Hepatocyte (in vitro differentiated cells): Measurements from ENCODE around the gene FXYD5.

Experiments
- EZH2 ChIP-seq: fragments of 200-600 bp; sonication (generic); IDR thresholded peaks from 2 replicates; pipeline ENCODE4 v1.6.1; 2016; ENCODE audit warnings: antibody characterized with exemption, mild to moderate bottlenecking, borderline replicate concordance
- EZH2phosphoT487 ChIP-seq: fragments of 200-600 bp; sonication (generic); IDR thresholded peaks from one replicate; pipeline ENCODE4 v1.6.1; 2018; ENCODE audit warnings: antibody characterized with exemption, mild to moderate bottlenecking, low read depth, moderate library complexity; ENCODE audit not compliant: unreplicated experiment, severe bottlenecking
- TF ChIP-seq, protein P1 (sequence below): fragments of 200-600 bp; sonication (generic); IDR thresholded peaks from 2 replicates; pipeline ENCODE4 v1.5.1; 2016; ENCODE audit warnings: antibody characterized with exemption, mild to moderate bottlenecking; ENCODE audit not compliant: poor library complexity

DNA sequence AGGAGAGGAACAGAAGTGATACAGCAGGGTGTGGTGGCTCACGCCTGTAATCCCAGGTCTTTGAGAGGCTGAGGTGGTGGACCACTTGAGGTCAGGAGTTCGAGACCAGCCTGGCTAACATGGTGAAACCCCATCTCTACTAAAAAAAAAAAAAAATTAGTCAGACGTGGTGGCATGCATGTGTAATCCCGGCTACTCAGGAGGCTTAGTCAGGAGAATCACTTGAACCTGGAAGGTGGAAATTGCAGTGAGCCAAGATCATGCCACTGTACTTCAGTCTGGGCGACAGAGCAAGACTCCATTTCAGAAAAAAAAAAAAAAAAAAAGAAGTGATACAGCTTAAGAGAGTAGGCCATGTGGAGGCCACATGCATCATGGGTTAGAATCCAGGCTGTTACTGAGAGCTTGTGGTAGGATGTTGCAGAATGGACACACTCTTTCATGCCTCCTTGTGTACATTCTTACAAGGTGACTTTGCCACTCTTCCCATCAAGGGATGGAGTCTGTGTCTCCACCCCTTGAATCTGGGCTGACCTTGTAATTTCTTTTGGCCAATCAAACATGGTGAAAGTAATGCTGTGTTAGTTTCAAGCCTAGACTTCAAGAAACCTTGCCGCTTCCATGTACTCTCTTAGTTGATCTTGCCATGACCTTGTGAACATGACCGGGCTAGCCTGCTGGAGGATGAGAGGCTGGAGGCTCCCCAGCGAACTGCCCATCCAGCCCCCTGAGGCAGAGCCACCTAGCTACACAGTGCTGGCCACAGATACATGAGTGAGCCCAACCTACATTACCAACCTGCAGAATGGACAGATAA, 61.7 kb downstream of the FXYD5 start:
- TF ChIP-seq, protein P1, sequence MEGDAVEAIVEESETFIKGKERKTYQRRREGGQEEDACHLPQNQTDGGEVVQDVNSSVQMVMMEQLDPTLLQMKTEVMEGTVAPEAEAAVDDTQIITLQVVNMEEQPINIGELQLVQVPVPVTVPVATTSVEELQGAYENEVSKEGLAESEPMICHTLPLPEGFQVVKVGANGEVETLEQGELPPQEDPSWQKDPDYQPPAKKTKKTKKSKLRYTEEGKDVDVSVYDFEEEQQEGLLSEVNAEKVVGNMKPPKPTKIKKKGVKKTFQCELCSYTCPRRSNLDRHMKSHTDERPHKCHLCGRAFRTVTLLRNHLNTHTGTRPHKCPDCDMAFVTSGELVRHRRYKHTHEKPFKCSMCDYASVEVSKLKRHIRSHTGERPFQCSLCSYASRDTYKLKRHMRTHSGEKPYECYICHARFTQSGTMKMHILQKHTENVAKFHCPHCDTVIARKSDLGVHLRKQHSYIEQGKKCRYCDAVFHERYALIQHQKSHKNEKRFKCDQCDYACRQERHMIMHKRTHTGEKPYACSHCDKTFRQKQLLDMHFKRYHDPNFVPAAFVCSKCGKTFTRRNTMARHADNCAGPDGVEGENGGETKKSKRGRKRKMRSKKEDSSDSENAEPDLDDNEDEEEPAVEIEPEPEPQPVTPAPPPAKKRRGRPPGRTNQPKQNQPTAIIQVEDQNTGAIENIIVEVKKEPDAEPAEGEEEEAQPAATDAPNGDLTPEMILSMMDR, result no peak
- TF ChIP-seq EZH2 (no peak), EZH2phosphoT487 (no peak)
